ENCODE data around the gene TNS3.
A peak's percentile ranks its signal among the peaks of the same experiment; 100 is the strongest.

TNS3 gene

DNA sequence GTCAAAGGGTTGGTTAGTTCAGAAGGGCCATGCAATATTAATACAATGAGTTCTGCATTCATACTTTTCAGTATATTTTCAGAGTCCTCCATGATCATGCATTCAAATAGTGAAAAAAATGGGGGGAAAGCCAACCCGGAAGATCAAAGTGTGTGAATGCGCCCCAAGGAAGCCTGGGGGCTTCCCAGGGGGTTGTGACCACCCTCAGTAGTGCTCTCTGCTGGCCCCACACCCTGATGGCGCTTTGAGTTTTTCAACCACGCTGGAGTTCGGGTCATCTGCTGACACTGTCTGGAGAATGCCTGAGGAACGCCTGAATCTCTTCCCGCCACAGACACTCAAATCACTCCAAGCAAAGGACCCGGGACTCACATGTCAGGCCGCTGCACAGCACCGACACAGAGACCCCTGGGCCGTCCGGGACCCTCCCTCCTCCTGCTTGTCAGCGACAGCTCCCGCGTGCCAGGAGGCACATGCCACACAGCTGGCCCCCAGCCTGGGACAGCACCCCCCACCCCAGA lies 1.0 kb downstream of the TNS3 start:
- peak; percentile 65 for DNase-seq

DNA sequence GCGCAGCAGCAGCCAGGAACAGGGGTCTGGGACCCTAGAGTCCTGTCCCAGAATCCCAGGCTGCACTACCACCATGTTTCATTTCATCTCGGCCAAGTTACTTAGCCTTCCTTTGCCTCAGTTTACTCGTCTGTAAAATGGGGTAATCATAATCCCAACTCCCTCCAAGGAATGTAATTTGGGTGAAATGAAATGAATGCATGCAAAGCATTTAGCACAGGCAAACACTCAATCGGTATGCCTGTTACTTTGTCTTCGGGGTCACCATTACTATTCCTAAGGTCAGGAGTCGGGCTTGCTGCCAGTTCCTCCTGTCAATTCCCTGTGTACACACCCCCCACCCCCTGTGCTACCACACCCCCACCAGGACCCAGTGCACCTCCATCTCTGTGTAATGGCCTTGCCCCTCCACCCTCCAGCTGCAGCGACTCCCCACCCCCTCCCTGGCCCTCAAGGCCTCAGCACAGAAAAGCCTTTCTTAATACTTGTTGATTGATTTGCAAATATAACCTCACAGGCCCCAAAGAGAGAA lies 1.7 kb downstream of the TNS3 start:
- peak; percentile 88 for DNase-seq

DNA sequence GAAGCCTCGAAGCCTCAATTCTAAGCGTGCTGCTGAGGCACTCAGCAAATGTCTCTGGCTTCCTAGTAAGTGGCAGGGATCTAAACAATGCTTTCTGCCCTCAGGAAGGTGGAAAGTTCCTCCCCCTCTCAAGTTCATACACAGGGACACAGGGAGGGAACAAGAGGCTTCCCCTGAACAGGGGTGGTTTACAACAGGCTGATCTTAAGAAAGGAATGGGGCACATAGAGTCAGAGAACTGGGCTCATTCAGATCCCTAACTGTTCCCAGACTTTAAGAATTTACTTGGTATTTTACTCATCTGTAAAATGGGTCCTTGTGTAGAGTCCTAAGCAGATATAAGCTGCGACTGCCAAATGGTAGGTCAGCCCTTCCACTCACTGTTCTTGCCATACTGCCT lies 2.5 kb downstream of the TNS3 start:
- DNase-seq, result no peak

DNA sequence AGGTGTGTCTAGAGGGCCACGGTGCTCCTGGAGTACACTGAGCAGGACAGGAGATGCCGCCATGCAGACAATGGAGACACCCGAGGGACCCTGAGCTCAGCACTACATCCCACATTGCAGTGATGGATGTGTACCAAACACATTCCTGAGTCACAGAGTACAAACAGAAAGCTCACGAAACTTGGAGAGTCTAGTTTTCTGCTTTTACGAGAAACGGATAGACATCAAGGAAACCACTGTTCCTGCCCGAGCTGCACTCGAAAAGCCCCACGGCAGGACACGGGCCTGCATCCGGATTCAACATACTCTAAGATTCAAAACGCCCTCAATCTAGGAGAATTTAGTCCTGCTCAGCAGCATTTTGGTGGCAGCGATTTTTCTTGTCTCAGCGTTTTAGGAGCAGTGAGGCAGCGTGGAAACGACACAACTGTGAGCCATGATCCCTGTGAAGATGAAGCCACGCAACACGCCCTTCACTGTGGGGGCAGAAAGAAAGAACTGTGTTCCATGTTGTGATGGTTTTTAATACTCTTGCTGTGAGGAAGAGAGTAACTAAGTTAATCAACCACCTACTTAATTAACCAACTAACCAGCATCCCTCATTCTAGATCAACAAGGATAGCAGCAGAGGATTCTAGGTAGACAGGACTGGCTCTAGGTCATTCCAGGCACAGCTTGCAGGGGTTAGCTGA lies 3.2 kb downstream of the TNS3 start:
- no peak for DNase-seq

DNA sequence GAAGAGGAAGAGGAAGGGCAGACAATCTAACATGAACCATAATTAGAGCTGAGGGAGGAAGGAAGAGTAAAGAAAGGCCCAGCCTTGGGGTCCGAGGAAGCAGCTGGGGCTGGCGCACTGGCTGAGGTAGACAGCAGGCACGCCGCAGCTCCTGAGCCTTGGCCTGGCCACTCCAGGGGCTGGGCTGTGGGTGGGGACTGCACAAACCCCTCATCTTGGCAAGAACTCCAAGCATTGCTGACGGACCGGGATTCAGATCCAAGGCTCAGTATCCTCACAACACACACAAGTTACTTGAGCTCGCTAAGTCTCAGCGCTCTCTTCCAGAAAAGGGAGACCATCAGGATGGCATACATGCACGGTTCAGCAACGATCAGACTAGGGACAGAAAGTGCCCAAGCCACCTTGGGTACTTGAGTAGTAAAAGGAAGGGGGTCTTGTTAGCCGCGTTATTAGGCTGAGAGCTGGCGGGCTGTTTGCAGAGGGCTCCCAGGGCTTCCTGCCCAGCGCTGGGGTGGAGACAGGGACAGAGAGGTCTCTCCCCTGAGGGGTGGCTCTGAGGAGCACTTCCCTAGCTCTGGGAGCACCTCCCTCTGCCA lies 4.5 kb downstream of the TNS3 start:
- DNase-seq, result no peak

DNA sequence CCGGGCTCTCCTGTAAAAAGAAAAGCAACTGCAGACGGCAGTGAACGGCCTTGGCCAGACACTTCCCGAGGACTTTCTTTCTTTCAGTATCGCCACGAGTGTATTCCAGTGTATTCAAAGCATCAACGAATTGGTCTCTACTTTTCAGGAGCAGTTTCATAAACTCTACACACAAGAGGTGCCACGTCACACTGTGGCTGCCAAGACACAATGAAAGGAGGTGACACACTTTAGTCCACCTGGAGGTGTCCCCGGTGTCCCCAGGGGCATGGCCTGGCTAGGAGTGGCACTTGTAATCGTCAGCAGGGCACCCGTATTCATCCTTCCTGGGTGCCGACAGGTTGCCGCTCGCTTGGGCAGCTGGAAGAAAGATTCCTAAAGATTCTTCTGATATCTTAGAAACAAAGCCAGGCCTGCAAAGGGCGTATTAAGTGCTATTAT lies 5.0 kb downstream of the TNS3 start:
- DNase-seq, result no peak

DNA sequence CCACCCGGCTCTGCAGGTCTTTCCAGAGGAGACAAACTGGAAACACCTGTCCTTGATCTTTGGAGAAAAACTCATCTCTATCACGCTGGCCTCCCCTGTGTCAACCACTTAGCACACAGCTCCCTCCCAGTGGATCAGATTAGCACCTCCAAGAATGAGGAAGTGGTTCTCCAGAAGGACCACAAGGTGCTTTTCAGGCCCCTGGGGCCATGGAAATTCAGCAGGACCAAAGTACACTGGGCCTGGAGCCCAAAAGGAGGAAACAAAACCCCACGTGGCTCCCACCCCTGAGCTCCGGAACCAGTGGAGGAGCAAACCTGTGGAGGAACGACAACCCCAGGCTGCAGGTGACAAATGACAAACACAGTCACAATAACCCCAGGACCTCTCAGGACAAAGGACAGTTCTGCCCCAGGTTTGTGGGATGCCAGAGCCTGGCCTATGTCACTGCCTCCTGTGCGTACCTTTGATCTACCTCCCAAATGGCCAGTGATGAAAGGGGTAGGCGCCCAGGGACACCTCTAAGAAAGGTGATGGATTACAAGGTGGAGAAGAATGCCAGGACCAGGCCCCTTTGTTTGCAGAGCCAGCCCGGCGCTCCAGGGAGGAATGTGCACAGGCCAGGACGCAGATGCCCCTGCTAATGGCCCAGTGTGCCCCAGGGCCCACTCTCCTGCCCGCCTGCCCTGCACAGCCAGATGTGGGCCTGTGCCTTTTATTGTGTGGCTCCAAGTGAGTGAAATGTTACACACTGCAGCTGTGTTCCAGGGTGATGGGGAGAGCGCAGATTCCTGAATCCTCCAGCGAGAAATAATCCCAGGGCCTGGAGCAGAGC lies 5.7 kb downstream of the TNS3 start:
- DNase-seq, result peak; percentile 43

DNA sequence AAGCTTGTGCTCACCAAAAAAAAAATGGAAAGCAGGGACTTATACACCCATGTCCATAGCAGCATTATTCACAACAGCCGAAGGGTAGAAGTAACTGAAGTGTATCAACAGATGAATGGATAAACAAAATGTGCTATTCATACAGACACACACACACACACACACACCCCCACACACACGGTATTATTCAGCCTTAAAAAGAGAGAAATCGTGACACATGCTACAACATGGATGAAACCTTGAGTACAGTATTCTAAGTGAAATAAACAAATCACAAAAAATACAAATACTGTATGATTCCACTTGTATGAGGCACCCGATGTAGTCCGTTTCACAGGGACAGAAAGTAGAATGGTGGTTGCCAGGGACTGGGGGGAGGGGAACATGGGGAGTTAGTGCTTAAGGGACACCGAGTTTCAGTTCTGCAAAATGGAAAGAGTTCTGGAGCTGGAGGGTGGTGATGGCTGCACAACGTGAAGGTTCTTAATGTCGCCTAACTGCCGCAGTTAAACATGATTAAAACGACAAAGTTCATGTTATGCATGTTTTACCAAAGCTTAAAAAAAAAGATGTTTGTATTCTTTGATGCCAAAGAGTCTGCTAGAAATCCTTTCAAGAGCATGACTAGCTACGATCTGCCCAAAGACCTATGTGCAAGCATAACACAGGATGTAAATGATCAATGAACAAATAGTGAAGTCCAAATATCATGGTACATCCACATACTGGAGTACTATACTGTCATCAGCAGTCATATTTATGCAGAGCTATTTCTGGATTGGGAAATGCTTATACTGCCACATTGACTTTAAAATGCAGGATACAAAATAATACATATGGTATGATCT lies 7.2 kb downstream of the TNS3 start:
- DNase-seq, result no peak

DNA sequence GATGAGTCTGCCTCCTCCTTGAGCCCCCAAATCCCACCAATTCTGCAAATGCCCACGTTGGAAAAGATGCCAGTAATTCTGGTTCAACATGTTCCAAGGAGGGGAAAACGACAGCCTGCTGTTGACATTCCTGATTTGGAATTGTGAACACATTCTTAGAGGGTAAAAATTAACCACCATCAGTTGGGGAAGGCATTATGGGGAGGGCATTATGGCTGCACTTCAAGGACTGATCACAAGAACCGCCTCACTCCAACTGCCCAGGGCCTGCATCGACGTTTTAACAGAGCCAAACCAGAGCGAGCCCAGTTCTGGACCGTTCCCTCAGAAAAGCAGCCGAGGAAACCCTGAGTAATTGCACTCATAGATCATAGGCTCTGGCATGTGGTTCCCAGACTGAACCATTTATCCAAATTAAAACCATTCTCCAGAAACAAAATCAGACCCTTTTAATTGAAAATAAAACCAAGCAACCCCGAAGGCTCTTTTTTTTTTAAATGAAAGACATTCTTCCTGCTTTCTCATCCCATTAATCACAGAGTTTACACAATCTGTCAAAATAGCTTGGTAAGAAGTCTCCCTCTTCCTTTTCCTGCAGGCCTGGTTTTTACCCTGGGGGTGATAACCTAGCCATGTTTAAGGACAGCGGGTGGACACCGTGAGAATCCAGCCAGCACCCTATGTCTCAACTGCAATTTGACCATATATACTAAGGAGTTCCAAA lies 8.0 kb downstream of the TNS3 start:
- DNase-seq, result peak; percentile 51

DNA sequence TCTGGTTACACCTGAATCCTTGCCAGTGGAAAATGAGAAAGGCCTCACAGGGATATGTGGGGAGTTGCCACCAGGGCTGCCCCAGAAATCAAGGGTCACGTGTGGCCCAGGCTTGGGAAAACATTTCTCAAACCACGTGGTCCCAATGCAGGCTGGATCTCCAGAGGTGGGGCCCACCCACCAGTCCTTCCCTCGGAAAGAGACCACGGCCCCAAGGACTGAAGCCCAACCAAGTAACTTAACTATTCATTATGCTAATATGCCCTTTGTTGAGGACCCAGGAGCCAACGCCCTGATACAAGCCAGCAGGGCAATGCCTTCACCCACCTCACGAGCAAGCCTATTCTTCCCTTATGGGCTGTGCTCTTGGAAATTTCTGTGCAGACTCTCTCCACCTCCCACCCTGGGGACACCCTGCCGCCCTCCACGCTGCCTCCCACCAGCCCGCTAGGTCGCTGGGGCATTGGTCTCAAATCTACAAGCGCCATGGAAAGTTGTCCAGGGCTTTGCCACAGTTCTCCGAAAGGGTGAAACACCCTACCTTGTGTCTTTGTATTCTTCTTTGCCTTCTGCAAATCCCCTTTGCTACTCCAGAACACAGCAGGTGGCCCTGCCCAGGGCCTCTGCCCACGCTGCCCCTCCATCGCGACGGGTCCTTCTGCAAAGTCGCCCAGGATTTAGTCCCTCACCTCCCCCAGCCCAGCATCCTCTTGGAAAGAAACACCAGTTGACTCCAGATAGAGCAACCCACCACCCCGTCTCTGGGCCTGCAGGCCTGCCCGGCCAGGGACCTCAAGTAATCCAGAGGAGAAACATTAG lies 8.8 kb downstream of the TNS3 start:
- DNase-seq, result no peak

DNA sequence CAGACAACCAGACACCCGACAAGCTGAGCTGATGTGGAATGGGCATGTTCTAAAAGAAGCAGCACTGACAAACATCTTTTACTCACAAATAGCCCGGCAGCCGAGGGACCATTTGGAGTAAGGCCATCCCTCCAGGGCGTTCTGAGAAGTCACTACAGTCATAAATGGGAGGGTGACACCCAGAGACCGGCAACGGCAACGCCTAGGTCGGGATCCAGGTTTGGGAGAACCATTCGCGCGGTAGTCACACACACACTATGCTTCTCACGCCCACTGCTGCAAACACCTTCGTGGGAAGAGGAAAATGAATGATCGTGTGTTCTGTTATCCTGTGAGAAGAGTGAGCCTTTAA lies 9.8 kb downstream of the TNS3 start:
- DNase-seq, result peak; percentile 92

DNA sequence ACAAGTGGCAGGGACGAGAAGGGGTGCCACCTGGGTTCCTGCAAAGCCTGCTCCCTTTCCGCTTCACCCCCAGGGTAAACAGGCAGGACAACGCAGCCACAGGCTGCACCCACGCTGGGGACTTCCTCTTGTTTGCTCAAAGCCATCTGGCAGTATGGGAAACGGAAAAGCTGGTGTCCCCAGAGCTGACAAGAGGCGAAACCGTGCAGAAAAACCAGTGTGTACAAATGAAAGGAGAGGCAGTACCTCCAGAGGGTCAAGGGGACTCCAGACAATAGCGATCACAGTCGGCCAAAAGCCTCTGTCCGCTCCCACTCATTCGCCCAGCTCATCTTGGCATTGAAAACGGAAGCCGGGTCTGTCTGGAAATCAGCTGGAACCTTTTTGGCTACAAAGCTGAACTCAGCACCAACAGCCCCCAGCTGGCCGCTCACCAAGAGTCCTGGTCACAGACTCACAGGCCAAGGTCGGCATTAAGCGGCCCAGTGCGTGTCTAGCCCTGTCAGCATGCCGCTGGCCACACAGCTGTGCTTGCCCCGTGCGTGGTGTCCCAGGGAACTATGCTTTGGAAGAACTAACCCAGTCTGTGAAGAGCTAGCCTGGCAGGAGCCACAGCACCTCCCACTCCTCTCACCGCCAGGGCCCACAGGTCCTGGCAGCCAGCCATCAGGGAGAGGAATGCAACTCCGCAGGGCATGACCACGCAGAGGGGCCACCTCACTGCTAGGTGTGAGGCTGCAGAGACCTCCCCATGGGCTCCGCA lies 10.4 kb downstream of the TNS3 start:
- peak; percentile 98 for DNase-seq

DNA sequence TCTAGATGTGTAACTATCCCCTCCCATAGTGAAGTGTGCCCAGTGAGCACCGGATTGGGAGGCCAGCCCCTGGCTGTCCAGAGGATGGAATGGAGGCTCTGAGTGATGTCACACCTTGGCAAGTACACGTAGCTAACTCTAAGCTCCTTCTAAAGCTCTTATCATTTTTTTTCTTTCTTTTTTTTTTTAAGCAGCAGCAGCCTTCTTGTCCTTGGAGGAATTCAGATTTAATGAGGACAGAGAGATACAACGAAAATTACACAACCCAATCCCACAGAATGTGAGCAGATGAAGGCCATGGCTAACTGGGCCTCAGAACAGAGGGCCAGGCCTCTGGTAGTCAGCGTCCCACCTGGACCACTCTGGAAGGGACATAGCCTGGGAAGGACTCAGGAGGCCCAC lies 11.3 kb downstream of the TNS3 start:
- DNase-seq, result peak; percentile 35

DNA sequence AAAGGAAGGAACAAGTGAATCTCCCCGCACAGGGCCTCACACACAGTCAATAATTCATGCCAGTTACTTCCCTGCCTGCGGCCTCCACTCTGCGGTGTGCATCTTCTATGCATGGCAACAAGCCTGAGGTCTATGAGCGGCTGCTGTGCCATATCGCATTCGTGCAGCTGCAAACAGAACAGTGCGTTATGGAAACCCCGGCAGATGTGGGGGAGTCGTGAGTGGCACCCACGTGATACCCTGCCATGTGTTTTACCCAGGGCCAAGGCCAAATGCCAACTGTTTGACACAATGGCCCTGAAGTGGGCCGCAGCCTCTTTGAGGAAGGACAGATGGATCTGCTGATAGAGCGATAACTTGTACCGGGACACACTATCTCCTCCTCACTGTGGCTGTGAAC lies 13.4 kb downstream of the TNS3 start:
- DNase-seq, result no peak

DNA sequence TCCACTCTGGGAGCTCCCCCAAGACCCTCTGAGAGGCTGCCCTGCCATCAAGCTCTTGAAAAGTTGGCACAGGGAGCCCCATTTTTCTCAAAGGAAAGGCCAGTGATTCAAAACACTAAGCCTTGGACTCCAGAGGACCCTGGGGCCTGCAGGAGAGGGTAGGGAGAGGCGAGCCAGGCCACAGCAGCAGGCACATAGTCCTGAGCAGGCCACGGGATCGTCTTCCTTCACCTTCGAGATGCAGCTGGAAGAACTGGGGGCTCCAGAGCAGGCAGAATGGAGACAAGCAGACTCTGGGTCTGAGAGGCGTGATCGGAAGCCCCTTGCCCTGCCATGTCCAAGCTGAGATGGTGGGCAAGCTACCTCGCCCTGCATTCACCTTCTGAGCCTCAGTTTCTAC lies 13.9 kb downstream of the TNS3 start:
- no peak for DNase-seq

DNA sequence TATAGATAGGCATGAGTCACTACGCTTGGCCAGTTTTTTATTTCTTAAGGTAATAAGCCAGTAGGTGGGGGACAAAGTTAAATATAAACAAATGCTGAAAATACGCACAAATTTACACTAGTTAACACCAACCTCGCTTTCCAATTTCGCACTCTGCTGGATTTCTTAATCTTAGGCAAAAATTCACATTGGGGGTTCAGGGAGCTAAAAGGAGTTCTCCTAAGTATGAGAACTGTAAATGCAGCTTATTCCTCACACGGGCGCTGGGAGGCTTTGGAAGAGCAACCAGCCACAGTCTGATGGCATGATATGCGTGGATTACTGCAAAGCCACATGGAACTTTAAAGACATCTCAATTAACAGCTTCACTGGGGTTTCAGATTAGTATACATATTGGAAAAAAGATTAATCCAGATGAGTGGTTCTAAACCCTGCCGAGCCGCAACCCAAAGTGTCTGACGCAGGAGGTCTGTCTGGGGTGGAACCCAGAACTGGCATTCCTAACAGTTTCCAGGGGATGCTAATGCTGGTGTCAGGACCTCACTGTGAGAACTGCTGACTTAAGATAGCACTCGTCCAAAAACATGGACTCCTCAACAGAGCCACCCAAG lies 16.2 kb downstream of the TNS3 start:
- DNase-seq, result no peak

DNA sequence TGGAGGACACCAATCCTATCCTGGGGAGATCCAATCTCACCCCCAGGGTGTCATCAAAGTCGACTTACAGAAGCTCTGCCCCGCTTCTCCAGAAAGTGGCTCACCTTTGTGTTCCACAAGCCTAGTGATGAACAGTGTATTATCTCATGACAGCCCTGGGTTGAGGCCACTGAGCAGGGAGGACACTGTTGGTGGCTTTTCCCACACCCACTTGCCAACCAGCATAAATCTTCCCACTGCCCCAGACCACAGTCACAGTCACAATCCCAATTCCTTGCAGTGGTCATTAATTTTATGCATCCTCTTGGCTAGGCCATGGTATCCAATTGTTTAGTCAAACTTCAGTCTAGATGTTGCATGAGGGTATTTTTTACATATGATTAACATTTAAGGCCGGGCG lies 18.4 kb downstream of the TNS3 start:
- DNase-seq, result no peak

DNA sequence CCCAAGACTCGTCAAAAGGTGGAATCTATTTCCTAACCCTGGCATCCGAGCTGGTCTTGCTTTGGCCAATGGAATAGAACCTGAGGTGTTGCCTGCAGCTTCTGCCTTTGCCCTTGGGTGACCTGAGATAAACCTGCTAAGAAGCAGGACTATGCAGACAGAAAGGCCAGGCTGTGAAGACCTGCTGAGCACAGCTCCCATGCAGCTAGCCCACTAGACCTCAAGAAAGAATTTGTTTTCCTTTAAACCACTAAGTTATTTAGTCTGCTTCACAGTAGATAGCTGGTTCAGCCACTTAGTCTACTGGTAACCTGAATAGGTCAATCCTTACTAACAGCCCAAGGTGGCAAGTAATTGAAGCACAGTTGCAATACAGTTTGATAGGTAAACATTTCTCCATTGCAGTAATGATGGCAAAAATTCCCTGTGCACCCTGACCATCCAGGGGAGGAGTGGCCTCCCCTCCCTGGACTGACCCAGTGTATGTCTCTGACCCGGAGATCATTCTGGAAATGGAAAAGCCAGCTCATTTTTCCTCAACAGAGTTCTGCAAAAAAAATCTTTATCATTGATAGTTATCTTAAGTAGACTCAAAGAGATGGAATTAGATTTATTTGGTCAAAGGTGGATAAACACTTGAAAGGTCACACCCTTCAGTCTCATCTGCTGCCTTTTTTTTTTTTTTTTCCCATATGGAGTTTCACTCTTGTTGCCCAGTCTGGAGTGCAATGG lies 20.0 kb downstream of the TNS3 start:
- DNase-seq, result no peak

Data from NCI-H69 (cell line).